SK-N-SH treated with all-trans-retinoic acid at 6 μM for 48 hours (cell line): ENCODE data around the gene C3orf18.

ENCODE experiments used
- ATAC-seq: fragments of 200-7000 bp; cut with Tn5 transposase; 3 replicates; pipeline ENCODE4 v1.9.1; 2020; ENCODE audit warnings: mild to moderate bottlenecking, moderate library complexity
- ARNTL ChIP-seq: fragments of 450-650 bp; formaldehyde crosslinking; IDR thresholded peaks from 2 replicates; pipeline ENCODE4 v1.5.0; 2020; ENCODE audit warnings: low read depth, mild to moderate bottlenecking, moderate library complexity, borderline replicate concordance
- BACH2 ChIP-seq: fragments of 250-450 bp; sonication (Bioruptor Pico); IDR thresholded peaks from 2 replicates; pipeline ENCODE4 v1.9.0; 2021; ENCODE audit warnings: mild to moderate bottlenecking, borderline replicate concordance
- ESRRG ChIP-seq: fragments of 250-450 bp; sonication (Bioruptor Pico); IDR thresholded peaks from 2 replicates; pipeline ENCODE4 v1.6.1; 2021; ENCODE audit warnings: mild to moderate bottlenecking
- GLIS3 ChIP-seq: fragments of 250-450 bp; sonication (Bioruptor Pico); IDR thresholded peaks from 2 replicates; pipeline ENCODE4 v1.5.0; 2020; ENCODE audit warnings: mild to moderate bottlenecking, moderate library complexity
- ISL1 ChIP-seq: fragments of 250-450 bp; sonication (Bioruptor Pico); IDR thresholded peaks from 2 replicates; pipeline ENCODE4 v2.1.2; 2022; ENCODE audit warnings: mild to moderate bottlenecking, moderate library complexity
- OSR1 ChIP-seq: fragments of 250-450 bp; sonication (Bioruptor Pico); IDR thresholded peaks from 2 replicates; pipeline ENCODE4 v1.8.0; 2022; ENCODE audit warnings: moderate library complexity, mild to moderate bottlenecking, inconsistent platforms
- PPARA ChIP-seq: fragments of 250-450 bp; sonication (Bioruptor Pico); IDR thresholded peaks from 2 replicates; pipeline ENCODE4 v1.5.0; 2020; ENCODE audit warnings: mild to moderate bottlenecking, borderline replicate concordance
- RARB ChIP-seq: fragments of 250-450 bp; sonication (Bioruptor Pico); IDR thresholded peaks from 2 replicates; pipeline ENCODE4 v1.8.0; 2021; ENCODE audit warnings: mild to moderate bottlenecking, moderate library complexity
- SNAI2 ChIP-seq: fragments of 250-450 bp; sonication (Bioruptor Pico); IDR thresholded peaks from 2 replicates; pipeline ENCODE4 v1.5.0; 2020; ENCODE audit warnings: mild to moderate bottlenecking, moderate library complexity
- TCF4 ChIP-seq: fragments of 250-450 bp; sonication (Bioruptor Pico); IDR thresholded peaks from 2 replicates; pipeline ENCODE4 v1.8.0; 2021; ENCODE audit warnings: mild to moderate bottlenecking, moderate library complexity, borderline replicate concordance
- TOX ChIP-seq: fragments of 250-450 bp; sonication (Bioruptor Pico); IDR thresholded peaks from 2 replicates; pipeline ENCODE4 v1.8.0; 2021; ENCODE audit warnings: mild to moderate bottlenecking, moderate library complexity, borderline replicate concordance
- ZC3H10 ChIP-seq: fragments of 250-450 bp; sonication (Bioruptor Pico); IDR thresholded peaks from 2 replicates; pipeline ENCODE4 v1.5.1; 2021; ENCODE audit warnings: mild to moderate bottlenecking, moderate library complexity
- ZFP3 ChIP-seq: fragments of 250-450 bp; sonication (Bioruptor Pico); IDR thresholded peaks from 2 replicates; pipeline ENCODE4 v1.5.0; 2020; ENCODE audit warnings: mild to moderate bottlenecking, moderate library complexity
- ZFP30 ChIP-seq: fragments of 450-650 bp; formaldehyde crosslinking; IDR thresholded peaks from 2 replicates; pipeline ENCODE4 v1.5.0; 2022; ENCODE audit warnings: mild to moderate bottlenecking, moderate library complexity
- ZNF565 ChIP-seq: fragments of 450-650 bp; formaldehyde crosslinking; conservative IDR thresholded peaks from 2 replicates; pipeline ENCODE4 v1.5.0; 2020; ENCODE audit warnings: low read depth, mild to moderate bottlenecking, moderate library complexity
- ZNF8 ChIP-seq: fragments of 450-650 bp; formaldehyde crosslinking; IDR thresholded peaks from 2 replicates; pipeline ENCODE4 v1.5.0; 2020; ENCODE audit warnings: mild to moderate bottlenecking, moderate library complexity
- TF ChIP-seq, protein P1 (sequence below): fragments of 250-450 bp; sonication (Bioruptor Pico); IDR thresholded peaks from 2 replicates; pipeline ENCODE4 v1.5.1; 2020; ENCODE audit warnings: low read depth, mild to moderate bottlenecking, moderate library complexity
- TF ChIP-seq, protein P2 (sequence below): fragments of 250-450 bp; sonication (Bioruptor Pico); IDR thresholded peaks from 2 replicates; pipeline ENCODE4 v1.8.0; 2021; ENCODE audit warnings: low read depth, mild to moderate bottlenecking, moderate library complexity, borderline replicate concordance
- TF ChIP-seq, protein P3 (sequence below): fragments of 250-450 bp; sonication (Bioruptor Pico); IDR thresholded peaks from 2 replicates; pipeline ENCODE4 v1.8.0; 2020; ENCODE audit warnings: mild to moderate bottlenecking, moderate library complexity, borderline replicate concordance
- TF ChIP-seq, protein P4 (sequence below): fragments of 250-450 bp; sonication (Bioruptor Pico); IDR thresholded peaks from 2 replicates; pipeline ENCODE4 v1.5.0; 2020; ENCODE audit warnings: mild to moderate bottlenecking, moderate library complexity
- TF ChIP-seq, protein P5 (sequence below): fragments of 250-450 bp; sonication (Bioruptor Pico); IDR thresholded peaks from 2 replicates; pipeline ENCODE4 v1.5.1; 2021; ENCODE audit warnings: mild to moderate bottlenecking, moderate library complexity

Gene C3orf18

DNA sequence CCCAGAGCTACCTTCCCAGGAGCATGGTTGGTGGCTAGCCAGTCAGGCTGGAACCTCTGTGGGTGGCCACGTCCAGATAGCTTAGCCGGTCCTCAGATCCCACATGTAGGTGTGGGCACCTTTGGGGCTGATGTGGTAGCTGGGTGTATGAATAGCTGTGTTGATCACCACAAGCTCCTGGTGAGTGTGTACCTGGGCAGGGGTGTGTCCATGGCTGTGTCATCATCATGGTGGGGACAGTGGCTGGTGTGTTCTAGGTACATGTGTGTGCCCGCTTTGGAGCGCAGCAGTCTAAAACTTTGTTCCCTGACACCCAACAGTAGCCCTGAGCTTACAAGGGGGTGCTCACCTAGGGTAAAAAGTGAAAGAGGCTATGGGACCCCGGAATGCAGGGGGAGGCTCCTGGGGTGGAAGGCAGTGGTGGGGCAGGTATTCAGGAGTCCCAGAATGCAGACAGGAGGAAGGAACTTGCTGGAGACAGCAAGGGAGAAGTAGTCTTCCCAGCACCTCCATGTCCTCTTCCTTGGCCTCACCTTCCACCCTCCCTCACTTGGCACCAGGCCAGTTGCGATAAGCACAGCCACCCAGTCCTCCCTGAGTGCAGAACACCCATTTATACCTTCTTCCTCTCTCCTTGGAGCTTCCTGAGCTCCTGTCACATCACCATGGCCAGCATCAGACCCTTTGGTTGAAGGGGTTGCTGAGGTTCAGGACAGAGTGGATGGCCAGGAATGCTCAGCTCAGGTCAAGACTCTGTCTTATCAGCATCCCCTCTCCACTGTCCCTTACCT lies 42.8 kb upstream of the C3orf18 start:
- no peak for TF ChIP-seq ZFP3 (CRISPR knock-in tag)
- no peak for TF ChIP-seq RARB (CRISPR knock-in tag)
- TF ChIP-seq GLIS3 (CRISPR knock-in tag) = no peak
- TF ChIP-seq, protein P1, sequence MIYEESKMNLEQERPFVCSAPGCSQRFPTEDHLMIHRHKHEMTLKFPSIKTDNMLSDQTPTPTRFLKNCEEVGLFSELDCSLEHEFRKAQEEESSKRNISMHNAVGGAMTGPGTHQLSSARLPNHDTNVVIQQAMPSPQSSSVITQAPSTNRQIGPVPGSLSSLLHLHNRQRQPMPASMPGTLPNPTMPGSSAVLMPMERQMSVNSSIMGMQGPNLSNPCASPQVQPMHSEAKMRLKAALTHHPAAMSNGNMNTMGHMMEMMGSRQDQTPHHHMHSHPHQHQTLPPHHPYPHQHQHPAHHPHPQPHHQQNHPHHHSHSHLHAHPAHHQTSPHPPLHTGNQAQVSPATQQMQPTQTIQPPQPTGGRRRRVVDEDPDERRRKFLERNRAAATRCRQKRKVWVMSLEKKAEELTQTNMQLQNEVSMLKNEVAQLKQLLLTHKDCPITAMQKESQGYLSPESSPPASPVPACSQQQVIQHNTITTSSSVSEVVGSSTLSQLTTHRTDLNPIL (CRISPR knock-in tag) = no peak
- no peak for TF ChIP-seq ZFP30 (CRISPR knock-in tag)
- TF ChIP-seq, protein P2, sequence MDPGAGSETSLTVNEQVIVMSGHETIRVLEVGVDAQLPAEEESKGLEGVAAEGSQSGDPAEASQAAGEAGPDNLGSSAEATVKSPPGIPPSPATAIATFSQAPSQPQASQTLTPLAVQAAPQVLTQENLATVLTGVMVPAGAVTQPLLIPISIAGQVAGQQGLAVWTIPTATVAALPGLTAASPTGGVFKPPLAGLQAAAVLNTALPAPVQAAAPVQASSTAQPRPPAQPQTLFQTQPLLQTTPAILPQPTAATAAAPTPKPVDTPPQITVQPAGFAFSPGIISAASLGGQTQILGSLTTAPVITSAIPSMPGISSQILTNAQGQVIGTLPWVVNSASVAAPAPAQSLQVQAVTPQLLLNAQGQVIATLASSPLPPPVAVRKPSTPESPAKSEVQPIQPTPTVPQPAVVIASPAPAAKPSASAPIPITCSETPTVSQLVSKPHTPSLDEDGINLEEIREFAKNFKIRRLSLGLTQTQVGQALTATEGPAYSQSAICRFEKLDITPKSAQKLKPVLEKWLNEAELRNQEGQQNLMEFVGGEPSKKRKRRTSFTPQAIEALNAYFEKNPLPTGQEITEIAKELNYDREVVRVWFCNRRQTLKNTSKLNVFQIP (CRISPR knock-in tag) = no peak
- TF ChIP-seq ZNF565 (CRISPR knock-in tag) = no peak
- TF ChIP-seq, protein P3, sequence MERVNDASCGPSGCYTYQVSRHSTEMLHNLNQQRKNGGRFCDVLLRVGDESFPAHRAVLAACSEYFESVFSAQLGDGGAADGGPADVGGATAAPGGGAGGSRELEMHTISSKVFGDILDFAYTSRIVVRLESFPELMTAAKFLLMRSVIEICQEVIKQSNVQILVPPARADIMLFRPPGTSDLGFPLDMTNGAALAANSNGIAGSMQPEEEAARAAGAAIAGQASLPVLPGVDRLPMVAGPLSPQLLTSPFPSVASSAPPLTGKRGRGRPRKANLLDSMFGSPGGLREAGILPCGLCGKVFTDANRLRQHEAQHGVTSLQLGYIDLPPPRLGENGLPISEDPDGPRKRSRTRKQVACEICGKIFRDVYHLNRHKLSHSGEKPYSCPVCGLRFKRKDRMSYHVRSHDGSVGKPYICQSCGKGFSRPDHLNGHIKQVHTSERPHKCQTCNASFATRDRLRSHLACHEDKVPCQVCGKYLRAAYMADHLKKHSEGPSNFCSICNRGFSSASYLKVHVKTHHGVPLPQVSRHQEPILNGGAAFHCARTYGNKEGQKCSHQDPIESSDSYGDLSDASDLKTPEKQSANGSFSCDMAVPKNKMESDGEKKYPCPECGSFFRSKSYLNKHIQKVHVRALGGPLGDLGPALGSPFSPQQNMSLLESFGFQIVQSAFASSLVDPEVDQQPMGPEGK (CRISPR knock-in tag) = no peak
- TF ChIP-seq BACH2 (CRISPR knock-in tag) = no peak
- no peak for TF ChIP-seq ARNTL (CRISPR knock-in tag)
- no peak for ATAC-seq

DNA sequence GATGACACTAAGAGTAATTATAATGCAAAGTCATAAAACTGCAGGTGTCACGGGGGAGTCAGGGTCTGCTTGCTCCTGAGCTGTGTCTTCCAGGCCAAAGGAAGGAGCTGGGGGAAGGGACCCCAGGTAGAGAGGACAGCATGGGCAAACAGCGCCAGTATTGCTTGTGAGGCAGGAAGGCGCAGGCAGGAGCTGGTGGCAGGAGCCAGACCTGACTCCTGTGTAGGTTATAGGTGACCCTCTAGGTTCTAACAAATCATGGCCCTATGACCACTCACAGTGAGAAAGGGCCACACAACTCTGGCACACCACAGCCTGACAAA lies 42.2 kb upstream of the C3orf18 start:
- ATAC-seq = no peak
- TF ChIP-seq, protein P4, sequence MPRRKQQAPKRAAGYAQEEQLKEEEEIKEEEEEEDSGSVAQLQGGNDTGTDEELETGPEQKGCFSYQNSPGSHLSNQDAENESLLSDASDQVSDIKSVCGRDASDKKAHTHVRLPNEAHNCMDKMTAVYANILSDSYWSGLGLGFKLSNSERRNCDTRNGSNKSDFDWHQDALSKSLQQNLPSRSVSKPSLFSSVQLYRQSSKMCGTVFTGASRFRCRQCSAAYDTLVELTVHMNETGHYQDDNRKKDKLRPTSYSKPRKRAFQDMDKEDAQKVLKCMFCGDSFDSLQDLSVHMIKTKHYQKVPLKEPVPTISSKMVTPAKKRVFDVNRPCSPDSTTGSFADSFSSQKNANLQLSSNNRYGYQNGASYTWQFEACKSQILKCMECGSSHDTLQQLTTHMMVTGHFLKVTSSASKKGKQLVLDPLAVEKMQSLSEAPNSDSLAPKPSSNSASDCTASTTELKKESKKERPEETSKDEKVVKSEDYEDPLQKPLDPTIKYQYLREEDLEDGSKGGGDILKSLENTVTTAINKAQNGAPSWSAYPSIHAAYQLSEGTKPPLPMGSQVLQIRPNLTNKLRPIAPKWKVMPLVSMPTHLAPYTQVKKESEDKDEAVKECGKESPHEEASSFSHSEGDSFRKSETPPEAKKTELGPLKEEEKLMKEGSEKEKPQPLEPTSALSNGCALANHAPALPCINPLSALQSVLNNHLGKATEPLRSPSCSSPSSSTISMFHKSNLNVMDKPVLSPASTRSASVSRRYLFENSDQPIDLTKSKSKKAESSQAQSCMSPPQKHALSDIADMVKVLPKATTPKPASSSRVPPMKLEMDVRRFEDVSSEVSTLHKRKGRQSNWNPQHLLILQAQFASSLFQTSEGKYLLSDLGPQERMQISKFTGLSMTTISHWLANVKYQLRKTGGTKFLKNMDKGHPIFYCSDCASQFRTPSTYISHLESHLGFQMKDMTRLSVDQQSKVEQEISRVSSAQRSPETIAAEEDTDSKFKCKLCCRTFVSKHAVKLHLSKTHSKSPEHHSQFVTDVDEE (CRISPR knock-in tag) = no peak
- TF ChIP-seq ISL1 (CRISPR knock-in tag) (no peak), RARB (CRISPR knock-in tag) (no peak), ARNTL (CRISPR knock-in tag) (no peak), ESRRG (CRISPR knock-in tag) (no peak), ZFP3 (CRISPR knock-in tag) (no peak), ZC3H10 (CRISPR knock-in tag) (no peak), OSR1 (CRISPR knock-in tag) (no peak), PPARA (CRISPR knock-in tag) (no peak), TCF4 (CRISPR knock-in tag) (no peak), BACH2 (CRISPR knock-in tag) (no peak), SNAI2 (CRISPR knock-in tag) (no peak), ZNF565 (CRISPR knock-in tag) (no peak), GLIS3 (CRISPR knock-in tag) (no peak), TOX (CRISPR knock-in tag) (no peak), ZNF8 (CRISPR knock-in tag) (no peak)
- TF ChIP-seq, protein P5, sequence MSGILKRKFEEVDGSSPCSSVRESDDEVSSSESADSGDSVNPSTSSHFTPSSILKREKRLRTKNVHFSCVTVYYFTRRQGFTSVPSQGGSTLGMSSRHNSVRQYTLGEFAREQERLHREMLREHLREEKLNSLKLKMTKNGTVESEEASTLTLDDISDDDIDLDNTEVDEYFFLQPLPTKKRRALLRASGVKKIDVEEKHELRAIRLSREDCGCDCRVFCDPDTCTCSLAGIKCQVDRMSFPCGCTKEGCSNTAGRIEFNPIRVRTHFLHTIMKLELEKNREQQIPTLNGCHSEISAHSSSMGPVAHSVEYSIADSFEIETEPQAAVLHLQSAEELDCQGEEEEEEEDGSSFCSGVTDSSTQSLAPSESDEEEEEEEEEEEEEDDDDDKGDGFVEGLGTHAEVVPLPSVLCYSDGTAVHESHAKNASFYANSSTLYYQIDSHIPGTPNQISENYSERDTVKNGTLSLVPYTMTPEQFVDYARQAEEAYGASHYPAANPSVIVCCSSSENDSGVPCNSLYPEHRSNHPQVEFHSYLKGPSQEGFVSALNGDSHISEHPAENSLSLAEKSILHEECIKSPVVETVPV (CRISPR knock-in tag) = no peak
- TF ChIP-seq, protein P1 (CRISPR knock-in tag) = no peak
- TF ChIP-seq, protein P2 (CRISPR knock-in tag) = no peak
- TF ChIP-seq, protein P3 (CRISPR knock-in tag) = no peak
